ENCODE measurements around the gene CD38.

DNA sequence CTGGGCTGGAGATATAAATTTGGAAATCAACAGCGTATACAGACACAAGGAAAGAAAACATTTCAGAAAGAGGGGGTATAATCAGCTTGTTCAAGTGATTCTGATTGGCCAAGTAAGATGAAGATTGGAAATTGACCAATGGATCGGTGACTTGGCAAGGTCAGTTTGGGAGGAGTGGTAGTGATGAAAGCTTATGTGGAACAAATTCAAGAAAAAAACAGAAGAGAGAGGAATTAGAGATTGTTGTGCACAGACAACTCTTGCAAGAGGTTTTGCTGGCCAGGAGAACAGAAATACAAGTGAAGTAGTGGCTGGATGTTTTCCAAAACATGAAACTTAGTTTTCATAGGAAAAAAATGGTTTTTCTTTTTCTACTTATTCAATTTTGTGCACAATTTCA, 16.3 kb downstream of the CD38 start:
- TF ChIP-seq, protein P1, sequence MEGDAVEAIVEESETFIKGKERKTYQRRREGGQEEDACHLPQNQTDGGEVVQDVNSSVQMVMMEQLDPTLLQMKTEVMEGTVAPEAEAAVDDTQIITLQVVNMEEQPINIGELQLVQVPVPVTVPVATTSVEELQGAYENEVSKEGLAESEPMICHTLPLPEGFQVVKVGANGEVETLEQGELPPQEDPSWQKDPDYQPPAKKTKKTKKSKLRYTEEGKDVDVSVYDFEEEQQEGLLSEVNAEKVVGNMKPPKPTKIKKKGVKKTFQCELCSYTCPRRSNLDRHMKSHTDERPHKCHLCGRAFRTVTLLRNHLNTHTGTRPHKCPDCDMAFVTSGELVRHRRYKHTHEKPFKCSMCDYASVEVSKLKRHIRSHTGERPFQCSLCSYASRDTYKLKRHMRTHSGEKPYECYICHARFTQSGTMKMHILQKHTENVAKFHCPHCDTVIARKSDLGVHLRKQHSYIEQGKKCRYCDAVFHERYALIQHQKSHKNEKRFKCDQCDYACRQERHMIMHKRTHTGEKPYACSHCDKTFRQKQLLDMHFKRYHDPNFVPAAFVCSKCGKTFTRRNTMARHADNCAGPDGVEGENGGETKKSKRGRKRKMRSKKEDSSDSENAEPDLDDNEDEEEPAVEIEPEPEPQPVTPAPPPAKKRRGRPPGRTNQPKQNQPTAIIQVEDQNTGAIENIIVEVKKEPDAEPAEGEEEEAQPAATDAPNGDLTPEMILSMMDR (conservative IDR thresholded peaks at IDR 0.05 in 1 of 2, IDR thresholded peaks at IDR 0.05 in 1 of 2; ENCODE audit: extremely low read depth in 1 of 2, insufficient read depth in 1 of 2, low read depth in 1 of 2, low read length in 2 of 2): no peak
- no peak for TF ChIP-seq EZH2 (IDR thresholded peaks at IDR 0.05; ENCODE audit: borderline replicate concordance, low read length)

All from mammary epithelial cell (primary cell).